AG09319 (cell line): Measurements from ENCODE around the gene MSN.

Experiments
- DNase-seq: peaks from one replicate; pipeline ENCODE4 v3.0.0-alpha.2; 2010; ENCODE audit warnings: low read depth; ENCODE audit errors: extremely low read depth
- CTCF ChIP-seq: IDR thresholded peaks from 2 replicates; pipeline ENCODE4 v1.5.1; 2011; ENCODE audit warnings: low read depth, mild to moderate bottlenecking, inconsistent platforms, low read length, moderate library complexity

The MSN gene

GRCh38 chrX:65688403-65688871 is 21.0 kb downstream of the MSN start:
- no peak for DNase-seq
- TF ChIP-seq CTCF: no peak

GRCh38 chrX:65689377-65689776 is 21.9 kb downstream of the MSN start:
- no peak for DNase-seq
- no peak for TF ChIP-seq CTCF

GRCh38 chrX:65690057-65690855 is 22.8 kb downstream of the MSN start:
- no peak for TF ChIP-seq CTCF
- no peak for DNase-seq

- no peak for TF ChIP-seq CTCF
Observed at GRCh38 chrX:65695849-65696449, 28.5 kb downstream of the MSN start.

GRCh38 chrX:65696613-65697012 is 29.2 kb downstream of the MSN start:
- no peak for DNase-seq
- TF ChIP-seq CTCF: no peak

More at GRCh38 chrX:65695849-65696449, 28.5 kb downstream of the MSN start:
- no peak for DNase-seq

DNA sequence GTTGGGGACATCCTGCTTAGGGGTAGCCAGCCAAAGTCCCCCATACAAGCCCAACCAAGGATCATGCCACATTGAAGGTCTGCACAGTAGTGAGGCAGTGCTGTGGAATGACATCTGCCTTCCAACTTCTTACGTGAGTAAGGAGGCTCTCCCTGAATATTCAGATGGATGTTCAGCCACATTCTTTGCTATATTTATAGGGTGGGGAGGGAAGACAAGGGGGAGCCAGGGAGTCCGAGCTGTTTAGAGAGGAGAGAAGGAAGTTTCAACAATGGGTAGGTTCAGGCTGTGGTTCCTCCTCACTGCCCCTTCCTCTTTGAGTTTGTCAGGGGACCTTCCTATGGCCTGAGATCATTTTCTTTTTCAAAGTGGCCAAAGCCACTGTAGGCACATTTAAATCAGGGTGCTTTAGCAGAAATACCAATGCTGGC is 29.8 kb downstream of the MSN start:
- DNase-seq: no peak
- no peak for TF ChIP-seq CTCF

DNA sequence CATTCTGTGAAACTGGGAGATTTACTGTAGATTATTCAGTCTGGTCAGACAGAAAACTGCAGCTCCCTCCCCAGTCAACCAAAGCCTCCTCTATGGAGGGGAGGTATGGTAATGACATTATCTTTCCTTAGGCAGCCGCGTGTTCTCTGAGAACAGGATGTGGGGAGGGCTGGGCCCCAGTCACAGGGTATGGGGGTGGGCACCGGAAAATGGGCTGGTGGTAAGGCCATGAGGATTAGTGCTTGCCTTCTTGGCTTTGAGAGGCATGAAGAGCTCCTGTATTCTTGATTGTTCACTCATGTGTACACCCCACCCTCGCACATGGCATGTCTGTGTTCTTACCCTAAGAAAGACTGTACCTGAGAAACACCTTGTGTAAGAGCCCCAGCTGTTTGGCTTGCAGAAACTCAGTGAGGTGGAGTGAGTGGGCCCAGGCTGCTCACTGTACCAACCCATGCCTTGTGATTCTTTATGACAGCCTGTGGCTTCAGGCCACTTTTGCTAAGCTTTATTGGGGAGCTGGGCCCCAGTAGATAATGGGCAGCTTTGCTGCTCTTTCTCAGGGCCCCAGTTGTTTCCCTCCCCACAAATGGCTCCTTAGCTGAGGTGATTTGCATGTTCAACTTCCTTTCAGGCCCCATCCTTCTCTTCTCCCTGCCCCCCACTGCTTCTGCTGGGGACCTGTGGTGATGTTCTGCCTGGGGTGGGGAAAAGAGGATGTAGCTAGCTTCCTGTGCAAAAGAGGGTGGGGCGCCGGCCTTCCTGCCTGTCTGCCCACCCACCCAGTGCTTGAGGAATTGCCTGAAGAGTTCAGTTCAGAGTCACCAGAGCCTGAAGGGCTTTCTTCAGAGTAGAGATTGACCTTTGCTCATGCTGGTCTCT is 30.7 kb downstream of the MSN start:
- TF ChIP-seq CTCF: no peak
- DNase-seq: no peak
